Natural killer cell (primary cell): Measurements from ENCODE around the gene HOXB6. TPM values are rescaled to one million over a fixed set of nuclear protein-coding genes. Genes with fewer than 3 reads are reported as not detected.
A peak's percentile ranks its signal among the peaks of the same experiment; 100 is the strongest.

Source experiments
- ATAC-seq, 3 donors: fragments of 150-1000 bp in 2 of 3; fragments of 200-7000 bp in 1 of 3; cut with Tn5 transposase; 1 replicate in 1 of 3; 2 replicates in 2 of 3; pipeline ENCODE4 v1.10.0; 2021; ENCODE audit warnings: mild to moderate bottlenecking in 2 of 3, moderate library complexity in 2 of 3
- DNase-seq, 2 donors: peaks; one replicate each; pipeline versions ENCODE4 v3.0.0 to v3.0.0-alpha.2; 2013 to 2021; ENCODE audit warnings: mixed read lengths in 1 of 2
- H3K27ac ChIP-seq: one replicate; pipeline ENCODE4 v1.5.1; 2013; ENCODE audit warnings: mild to moderate bottlenecking, low read length
- H3K27me3 ChIP-seq: one replicate; pipeline ENCODE4 v1.6.1; 2013; ENCODE audit warnings: low read length; ENCODE audit not compliant: control insufficient read depth, insufficient read depth
- H3K36me3 ChIP-seq: one replicate; pipeline ENCODE4 v1.6.1; 2013; ENCODE audit warnings: low read length; ENCODE audit not compliant: control insufficient read depth, insufficient read depth
- H3K4me1 ChIP-seq: one replicate; pipeline ENCODE4 v1.6.1; 2013; ENCODE audit warnings: low read length; ENCODE audit not compliant: control insufficient read depth, insufficient read depth
- H3K4me3 ChIP-seq: one replicate; pipeline ENCODE4 v1.5.1; 2013; ENCODE audit warnings: low read length
- H3K9me3 ChIP-seq: one replicate; pipeline ENCODE4 v1.6.1; 2013; ENCODE audit warnings: low read length; ENCODE audit not compliant: control insufficient read depth, insufficient read depth
- H3K27ac Mint-ChIP-seq, 2 donors: one replicate each; pipeline ENCODE4 v1.8.0; 2022; ENCODE audit warnings: mild to moderate bottlenecking in 2 of 2, mixed read lengths in 2 of 2, moderate library complexity in 1 of 2
- H3K27me3 Mint-ChIP-seq, 2 donors: one replicate each; pipeline ENCODE4 v1.8.0; 2022; ENCODE audit warnings: low read depth in 2 of 2, mixed read lengths in 2 of 2
- H3K36me3 Mint-ChIP-seq: one replicate; pipeline ENCODE4 v1.8.0; 2022; ENCODE audit warnings: mixed read lengths
- H3K4me1 Mint-ChIP-seq, 2 donors: one replicate each; pipeline ENCODE4 v1.8.0; 2022; ENCODE audit warnings: mixed read lengths in 2 of 2
- H3K4me3 Mint-ChIP-seq: one replicate; pipeline ENCODE4 v1.8.0; 2022; ENCODE audit warnings: mild to moderate bottlenecking, moderate library complexity, mixed read lengths
- H3K9me3 Mint-ChIP-seq, 2 donors: one replicate each; pipeline ENCODE4 v1.8.0; 2022; ENCODE audit warnings: mixed read lengths in 2 of 2
- WGBS: methylation state at CpG from one replicate; pipeline ENCODE4 v1.1.7; 2013; ENCODE audit warnings: missing lambda C conversion rate; ENCODE audit not compliant: insufficient coverage; 5-methylcytosine and 5-hydroxymethylcytosine counted together
- intact Hi-C: fragments of 100-400 bp; cut with micrococcal nuclease; formaldehyde crosslinking; loops from one replicate; pipeline ENCODE4 v1.14.2; 2022
- total RNA-seq, 4 donors: library from RNA; stranded (reverse); fragments of 120-200 nt in 1 of 4; gene quantifications; one replicate each; pipeline versions ENCODE4 v1.2.3 to v1.2.4, GENCODE V29; 2013 to 2022
- TF ChIP-seq, protein P1 (sequence below): fragments of 200-600 bp; IDR thresholded peaks from one replicate; pipeline ENCODE4 v1.8.0; 2022; ENCODE audit warnings: antibody characterized with exemption

The HOXB6 gene
- total RNA-seq, 3 donors from 2014 or later (not counting 1 experiment from before 2014, with no cell fraction given): not detected

DNA sequence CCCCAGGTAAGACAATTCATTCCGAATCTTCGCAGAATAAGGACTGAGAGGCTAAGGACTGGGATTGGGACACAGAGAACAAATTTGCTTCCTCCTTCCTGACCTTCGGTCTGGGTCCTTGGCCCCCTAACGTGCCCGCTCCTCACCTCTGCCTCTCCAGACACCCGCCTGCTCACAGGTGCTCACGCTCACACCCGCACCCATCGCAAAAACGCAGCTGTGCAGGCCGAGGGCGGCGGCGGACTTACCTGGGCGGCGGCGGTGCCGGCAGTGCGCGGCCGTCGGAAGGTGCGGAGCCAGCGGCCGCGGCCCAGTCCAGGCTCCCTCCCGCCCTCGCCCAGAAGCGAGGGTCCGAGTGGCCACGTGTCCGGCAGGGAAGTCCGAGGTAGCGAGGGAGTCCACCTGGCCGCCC is 28.5 kb upstream of the HOXB6 start:
- no peak for DNase-seq
- no peak overlapping the region for H3K4me3 Mint-ChIP-seq
- intact Hi-C loops: no loop called here
- no peak for ATAC-seq
- H3K27me3 ChIP-seq: peaks cover 57% of the 10 kb centered on the region
- WGBS: 77% methylated on average over 35 of the region's 35 CpGs
- H3K4me1 Mint-ChIP-seq: peaks cover 0 to 11% of the 10 kb centered on the region in 2 donors
- no peaks in the 10 kb centered on the region for H3K36me3 Mint-ChIP-seq
- peaks cover 15% of the 10 kb centered on the region for H3K4me1 ChIP-seq
- TF ChIP-seq, protein P1, sequence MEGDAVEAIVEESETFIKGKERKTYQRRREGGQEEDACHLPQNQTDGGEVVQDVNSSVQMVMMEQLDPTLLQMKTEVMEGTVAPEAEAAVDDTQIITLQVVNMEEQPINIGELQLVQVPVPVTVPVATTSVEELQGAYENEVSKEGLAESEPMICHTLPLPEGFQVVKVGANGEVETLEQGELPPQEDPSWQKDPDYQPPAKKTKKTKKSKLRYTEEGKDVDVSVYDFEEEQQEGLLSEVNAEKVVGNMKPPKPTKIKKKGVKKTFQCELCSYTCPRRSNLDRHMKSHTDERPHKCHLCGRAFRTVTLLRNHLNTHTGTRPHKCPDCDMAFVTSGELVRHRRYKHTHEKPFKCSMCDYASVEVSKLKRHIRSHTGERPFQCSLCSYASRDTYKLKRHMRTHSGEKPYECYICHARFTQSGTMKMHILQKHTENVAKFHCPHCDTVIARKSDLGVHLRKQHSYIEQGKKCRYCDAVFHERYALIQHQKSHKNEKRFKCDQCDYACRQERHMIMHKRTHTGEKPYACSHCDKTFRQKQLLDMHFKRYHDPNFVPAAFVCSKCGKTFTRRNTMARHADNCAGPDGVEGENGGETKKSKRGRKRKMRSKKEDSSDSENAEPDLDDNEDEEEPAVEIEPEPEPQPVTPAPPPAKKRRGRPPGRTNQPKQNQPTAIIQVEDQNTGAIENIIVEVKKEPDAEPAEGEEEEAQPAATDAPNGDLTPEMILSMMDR: no peak
- no peaks in the 10 kb centered on the region for H3K9me3 ChIP-seq
- no peak overlapping the region for H3K27ac Mint-ChIP-seq
- H3K27me3 Mint-ChIP-seq: peaks cover 88 to 94% of the 10 kb centered on the region in 2 donors
- H3K9me3 Mint-ChIP-seq: no peaks in the 10 kb centered on the region
- no peak overlapping the region for H3K27ac ChIP-seq
- H3K4me3 ChIP-seq: no peak overlapping the region
- no peaks in the 10 kb centered on the region for H3K36me3 ChIP-seq

DNA sequence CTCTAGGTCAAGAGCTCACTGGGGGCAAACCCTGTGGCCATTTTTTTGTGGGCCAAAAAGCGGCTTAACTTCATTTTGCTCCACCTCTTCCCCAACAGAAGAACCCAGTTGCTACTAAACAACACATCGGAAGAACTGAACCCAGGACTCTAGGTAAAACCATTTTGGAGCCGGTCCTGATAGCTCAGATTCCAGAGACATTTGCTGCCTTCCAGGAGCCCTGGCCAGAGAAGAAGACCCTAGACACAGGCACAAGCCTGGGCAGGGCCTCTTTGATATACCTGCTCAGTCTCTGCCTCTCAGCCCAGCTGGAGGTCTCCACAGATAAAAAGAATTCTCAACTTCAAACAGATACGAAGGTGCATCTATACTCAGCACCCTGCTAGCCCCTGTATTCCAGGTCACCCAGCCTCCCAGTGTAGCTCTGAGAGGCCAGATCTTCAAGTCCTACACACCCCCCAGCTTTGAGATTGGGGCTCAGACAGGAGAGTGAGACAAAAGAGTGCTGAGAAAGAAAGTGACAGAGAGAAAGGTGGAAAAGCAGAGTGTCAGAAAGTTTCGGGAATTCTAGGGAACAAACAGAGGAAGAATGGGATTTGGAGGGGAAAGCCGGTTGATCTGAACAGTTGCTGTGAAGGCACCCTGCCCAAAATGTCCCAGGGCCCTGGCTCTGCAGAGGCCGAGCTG is 27.9 kb upstream of the HOXB6 start:
- peaks cover 0 to 11% of the 10 kb centered on the region in 2 donors for H3K4me1 Mint-ChIP-seq
- Histone ChIP-seq H3K27ac (no peak overlapping the region), H3K9me3 (no peaks in the 10 kb centered on the region), H3K27me3 (peaks cover 63% of the 10 kb centered on the region), H3K4me3 (no peak overlapping the region), H3K4me1 (peaks cover 15% of the 10 kb centered on the region), H3K36me3 (no peaks in the 10 kb centered on the region)
- WGBS: 90% methylated on average over 7 of the region's 7 CpGs
- H3K9me3 Mint-ChIP-seq: no peaks in the 10 kb centered on the region
- H3K27me3 Mint-ChIP-seq: peaks cover 88 to 95% of the 10 kb centered on the region in 2 donors
- H3K4me3 Mint-ChIP-seq: peak overlapping the region; percentile 52
- intact Hi-C loops: no loop called here
- DNase-seq (no peak), ATAC-seq (no peak)
- TF ChIP-seq, protein P1: no peak
- no peaks in the 10 kb centered on the region for H3K36me3 Mint-ChIP-seq
- no peak overlapping the region for H3K27ac Mint-ChIP-seq

DNA sequence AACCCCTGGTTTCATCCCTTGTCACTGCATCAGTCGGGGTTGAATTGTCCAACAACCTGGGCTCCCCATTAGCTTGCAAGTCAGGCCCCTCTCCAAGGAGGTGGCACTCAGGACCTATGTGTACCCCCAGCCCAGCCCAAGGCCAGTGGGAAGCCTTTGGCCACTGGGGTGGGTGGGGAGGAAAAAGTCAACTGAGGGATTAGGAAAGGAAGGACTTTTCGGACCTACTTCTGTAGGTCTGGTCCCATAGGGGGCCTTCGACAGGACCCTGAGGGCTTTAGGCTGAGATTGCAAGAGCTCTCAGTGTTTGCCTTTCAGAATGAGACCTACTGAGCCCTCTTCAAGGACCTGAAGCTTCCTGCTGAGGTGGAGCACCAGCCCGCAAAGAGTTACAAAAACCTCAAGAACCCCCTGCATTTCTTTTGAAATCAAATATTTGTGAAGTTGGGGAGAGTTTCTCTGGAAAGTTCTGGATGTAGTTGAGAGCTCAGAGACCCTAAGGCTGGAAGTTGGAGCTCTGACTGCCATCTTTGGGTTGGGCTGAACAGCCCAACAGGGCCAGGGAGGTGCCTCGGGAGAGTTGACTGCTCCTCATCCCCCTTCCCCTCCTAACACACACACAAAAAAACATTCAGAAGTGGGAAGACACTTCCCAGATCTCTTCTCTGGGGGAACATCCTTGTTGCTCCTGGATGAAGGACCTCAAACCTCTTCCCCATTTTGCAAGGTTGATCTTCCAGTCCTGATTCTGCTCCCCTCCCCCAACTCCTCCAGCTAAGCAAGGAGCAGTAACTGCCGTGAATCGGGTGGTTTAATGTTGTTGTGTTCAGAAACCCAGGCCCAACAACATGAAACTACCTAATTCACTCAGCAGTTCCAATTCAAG is 27.1 kb upstream of the HOXB6 start:
- 87% methylated on average over 7 of the region's 7 CpGs for WGBS

More for the DNA sequence above, 27.1 kb upstream of the HOXB6 start:
- Histone ChIP-seq H3K27ac (no peak overlapping the region), H3K9me3 (no peaks in the 10 kb centered on the region), H3K4me3 (no peak overlapping the region), H3K4me1 (peaks cover 19% of the 10 kb centered on the region), H3K36me3 (no peaks in the 10 kb centered on the region), H3K27me3 (peaks cover 67% of the 10 kb centered on the region)
- intact Hi-C loops: no loop called here
- Mint-ChIP-seq H3K27ac (no peak overlapping the region), H3K9me3 (no peaks in the 10 kb centered on the region), H3K27me3 (peaks cover 85 to 93% of the 10 kb centered on the region in 2 donors), H3K36me3 (no peaks in the 10 kb centered on the region), H3K4me1 (peaks cover 2 to 13% of the 10 kb centered on the region in 2 donors), H3K4me3 (no peak overlapping the region)
- TF ChIP-seq, protein P1: no peak
- DNase-seq (no peak), ATAC-seq (no peak)
